Keratinocyte (primary cell): Measurements from ENCODE around the gene CYB5R4. TPM values are rescaled to one million over a fixed set of nuclear protein-coding genes. Genes with fewer than 3 reads are reported as not detected.

Experiments
- DNase-seq: peaks from one replicate; pipeline ENCODE4 v3.0.0-alpha.2; 2011; ENCODE audit warnings: low read depth, missing footprints, low spot score
- FAIRE-seq: peaks from 2 replicates; lab custom pipeline; 2011; peaks lifted over from hg19 to GRCh38; lab: Jason Lieb, UNC
- H2AFZ ChIP-seq: 2 replicates; pipeline ENCODE4 v1.6.0; 2012; ENCODE audit warnings: low read length, control low read depth, inconsistent platforms; ENCODE audit not compliant: control insufficient read depth
- H3K27ac ChIP-seq: 2 replicates; pipeline ENCODE4 v1.5.1; 2011; ENCODE audit warnings: low read length; ENCODE audit not compliant: control insufficient read depth, insufficient read depth
- H3K27me3 ChIP-seq: 3 replicates; pipeline ENCODE4 v1.6.0; 2011; ENCODE audit warnings: low read length; ENCODE audit not compliant: control insufficient read depth, insufficient read depth; ENCODE audit errors: extremely low read depth
- H3K36me3 ChIP-seq, 2 experiments: 2 replicates in 1 of 2; 3 replicates in 1 of 2; pipeline ENCODE4 v1.5.1; 2011; ENCODE audit warnings: low read length in 2 of 2, mild to moderate bottlenecking in 1 of 2; ENCODE audit not compliant: control insufficient read depth in 2 of 2, insufficient read depth in 2 of 2; ENCODE audit errors: extremely low read depth in 1 of 2
- H3K4me1 ChIP-seq: 3 replicates; pipeline ENCODE4 v1.5.1; 2011; ENCODE audit warnings: low read length; ENCODE audit not compliant: control insufficient read depth, insufficient read depth; ENCODE audit errors: extremely low read depth
- H3K4me2 ChIP-seq: 3 replicates; pipeline ENCODE4 v1.6.0; 2011; ENCODE audit warnings: low read depth, low read length; ENCODE audit not compliant: control insufficient read depth, insufficient read depth; ENCODE audit errors: extremely low read depth
- H3K4me3 ChIP-seq, 3 experiments: fragments of 200-600 bp in 1 of 3; sonication (generic) in 1 of 3; 2 replicates in 2 of 3; 3 replicates in 1 of 3; pipeline ENCODE4 v1.5.1; 2011 to 2016; ENCODE audit warnings: low read length in 3 of 3, mild to moderate bottlenecking in 3 of 3, control low read depth in 2 of 3, inconsistent platforms in 1 of 3, low read depth in 1 of 3, mixed read lengths in 1 of 3, mixed run types in 1 of 3, moderate library complexity in 1 of 3; ENCODE audit not compliant: control insufficient read depth in 2 of 3, insufficient read depth in 2 of 3; ENCODE audit errors: extremely low read depth in 1 of 3
- H3K79me2 ChIP-seq: 2 replicates; pipeline ENCODE4 v1.6.0; 2012; ENCODE audit warnings: low read length; ENCODE audit not compliant: control insufficient read depth, insufficient read depth
- H3K9ac ChIP-seq: 3 replicates; pipeline ENCODE4 v1.6.0; 2011; ENCODE audit warnings: low read length; ENCODE audit not compliant: control insufficient read depth, insufficient read depth; ENCODE audit errors: extremely low read depth
- H3K9me1 ChIP-seq: 3 replicates; pipeline ENCODE4 v1.6.0; 2011; ENCODE audit warnings: low read length; ENCODE audit not compliant: control insufficient read depth, insufficient read depth; ENCODE audit errors: extremely low read depth
- H3K9me3 ChIP-seq: 2 replicates; pipeline ENCODE4 v1.5.1; 2012; ENCODE audit warnings: low read depth, low read length; ENCODE audit not compliant: control insufficient read depth
- H4K20me1 ChIP-seq: 3 replicates; pipeline ENCODE4 v1.6.0; 2011; ENCODE audit warnings: low read length; ENCODE audit not compliant: control insufficient read depth, insufficient read depth; ENCODE audit errors: extremely low read depth
- CTCF ChIP-seq, 3 experiments: IDR thresholded peaks in 1 of 3; conservative IDR thresholded peaks in 1 of 3; optimal IDR thresholded peaks in 1 of 3; 2 replicates in 2 of 3; 3 replicates in 1 of 3; pipeline versions ENCODE3 to v1.5.1; 2011; ENCODE audit warnings: low read length in 3 of 3, mild to moderate bottlenecking in 3 of 3, moderate library complexity in 2 of 3, control low read depth in 1 of 3, inconsistent platforms in 1 of 3; ENCODE audit not compliant: insufficient read depth in 2 of 3; ENCODE audit errors: extremely low read depth in 1 of 3
- EZH2 ChIP-seq: IDR thresholded peaks from one replicate; pipeline ENCODE4 v1.6.1; 2012; ENCODE audit warnings: inconsistent platforms, mild to moderate bottlenecking, low read length, moderate library complexity
- dilution Hi-C: fragments of 300-500 bp; cut with MboI; formaldehyde crosslinking; loops from one replicate; pipeline ENCODE4 v1.7.0; 2020; ENCODE audit warnings: low sequenced_read_pairs; ENCODE audit not compliant: extremely low pct_ligation_motif_present
- polyA plus RNA-seq, 5 experiments: library from polyadenylated mRNA; depleted of rRNA in 3 of 5; stranded (reverse) in 3 of 5; stranded (forward) in 1 of 5; unstranded in 1 of 5; fragments of >200 nt; gene quantifications; 1 replicate in 1 of 5; 2 replicates in 3 of 5; 3 replicates in 1 of 5; pipeline versions ENCODE4 v1.2.1 to v1.2.3, GENCODE V29; 2011 to 2012; ENCODE audit warnings: missing spikeins in 2 of 5, low read depth in 1 of 5, low replicate concordance in 1 of 5

Gene CYB5R4
- polyA plus RNA-seq, 1 donor (not counting 4 experiments of a cell fraction or from before 2014, with no cell fraction given) = 14.0 TPM

DNA sequence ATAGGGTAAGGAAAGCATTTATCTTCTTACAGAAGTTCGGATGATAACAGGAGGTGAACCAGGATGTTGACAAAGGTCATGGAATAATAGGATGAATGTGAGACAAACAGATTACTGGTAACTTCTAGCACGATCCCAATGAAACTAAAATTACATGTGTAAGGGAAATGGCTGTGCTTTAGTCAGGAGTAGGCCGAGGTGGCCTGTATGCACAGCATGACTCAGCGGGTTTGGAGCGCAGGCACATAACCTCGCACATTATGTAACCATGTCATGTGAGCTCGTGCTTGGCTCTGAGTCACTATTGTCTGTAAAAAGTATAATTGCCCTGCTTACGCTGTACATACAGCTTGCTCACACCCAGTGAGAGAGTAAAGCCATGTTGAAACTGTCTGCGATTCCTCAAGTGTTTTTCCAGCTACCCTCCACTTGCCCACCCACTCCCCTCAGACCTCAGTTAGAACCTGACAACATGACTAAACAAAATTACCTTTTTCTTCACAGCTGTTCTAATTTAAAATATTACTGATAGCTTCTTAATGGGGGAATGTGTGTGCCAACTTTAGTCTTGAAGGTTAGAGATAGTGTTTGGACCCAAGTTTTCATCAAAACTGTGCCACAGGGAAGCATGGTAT lies 8.2 kb downstream of the CYB5R4 start:
- Histone ChIP-seq H2AFZ (peak overlapping the region; percentile 71), H3K27ac (peak overlapping the region; percentile 88), H3K9me1 (no peaks in the 10 kb centered on the region), H3K9me3 (no peaks in the 10 kb centered on the region), H4K20me1 (no peaks in the 10 kb centered on the region), H3K36me3 (peaks cover 1 to 3% of the 10 kb centered on the region in 2 experiments), H3K27me3 (no peaks in the 10 kb centered on the region), H3K4me1 (peaks cover 18% of the 10 kb centered on the region), H3K79me2 (peaks cover 6% of the 10 kb centered on the region), H3K4me2 (peak overlapping the region; percentile 46), H3K4me3 (no peak overlapping the region), H3K9ac (peak overlapping the region; percentile 19)
- no peak for TF ChIP-seq EZH2
- no peak for TF ChIP-seq CTCF (optimal IDR thresholded peaks at IDR 0.05 in 1 of 3, IDR thresholded peaks at IDR 0.05 in 1 of 3, conservative IDR thresholded peaks at IDR 0.05 in 1 of 3; ENCODE audit: extremely low read depth in 1 of 3, insufficient read depth in 2 of 3, low read length in 3 of 3)
- peak; percentile 73 for DNase-seq
- peak; percentile 76 for FAIRE-seq
- dilution Hi-C loops = no loop called here

GRCh38 chr6:83868639-83869038 lies 9.2 kb downstream of the CYB5R4 start:
- H3K4me1 ChIP-seq = peaks cover 18% of the 10 kb centered on the region
- H3K4me2 ChIP-seq = no peak overlapping the region
- no peaks in the 10 kb centered on the region for H3K9me1 ChIP-seq
- TF ChIP-seq EZH2 (no peak), CTCF (optimal IDR thresholded peaks at IDR 0.05 in 1 of 3, IDR thresholded peaks at IDR 0.05 in 1 of 3, conservative IDR thresholded peaks at IDR 0.05 in 1 of 3; ENCODE audit: extremely low read depth in 1 of 3, insufficient read depth in 2 of 3, low read length in 3 of 3) (no peak)
- no peaks in the 10 kb centered on the region for H3K27me3 ChIP-seq
- no peak for DNase-seq
- peaks cover 5% of the 10 kb centered on the region for H3K79me2 ChIP-seq
- FAIRE-seq = no peak
- H3K4me3 ChIP-seq = no peak overlapping the region
- H3K9me3 ChIP-seq = no peaks in the 10 kb centered on the region
- no peaks in the 10 kb centered on the region for H4K20me1 ChIP-seq
- H3K27ac ChIP-seq = peak overlapping the region; percentile 88
- H3K36me3 ChIP-seq = peaks cover 1 to 3% of the 10 kb centered on the region in 2 experiments
- H3K9ac ChIP-seq = no peak overlapping the region
- dilution Hi-C loops = no loop called here
- H2AFZ ChIP-seq = no peak overlapping the region
